Measurements from ENCODE around the gene ANKRD6.

ANKRD6 gene

GRCh38 chr6:89589297-89590025 is 156.5 kb downstream of the ANKRD6 start:
- TF ChIP-seq, protein P1, sequence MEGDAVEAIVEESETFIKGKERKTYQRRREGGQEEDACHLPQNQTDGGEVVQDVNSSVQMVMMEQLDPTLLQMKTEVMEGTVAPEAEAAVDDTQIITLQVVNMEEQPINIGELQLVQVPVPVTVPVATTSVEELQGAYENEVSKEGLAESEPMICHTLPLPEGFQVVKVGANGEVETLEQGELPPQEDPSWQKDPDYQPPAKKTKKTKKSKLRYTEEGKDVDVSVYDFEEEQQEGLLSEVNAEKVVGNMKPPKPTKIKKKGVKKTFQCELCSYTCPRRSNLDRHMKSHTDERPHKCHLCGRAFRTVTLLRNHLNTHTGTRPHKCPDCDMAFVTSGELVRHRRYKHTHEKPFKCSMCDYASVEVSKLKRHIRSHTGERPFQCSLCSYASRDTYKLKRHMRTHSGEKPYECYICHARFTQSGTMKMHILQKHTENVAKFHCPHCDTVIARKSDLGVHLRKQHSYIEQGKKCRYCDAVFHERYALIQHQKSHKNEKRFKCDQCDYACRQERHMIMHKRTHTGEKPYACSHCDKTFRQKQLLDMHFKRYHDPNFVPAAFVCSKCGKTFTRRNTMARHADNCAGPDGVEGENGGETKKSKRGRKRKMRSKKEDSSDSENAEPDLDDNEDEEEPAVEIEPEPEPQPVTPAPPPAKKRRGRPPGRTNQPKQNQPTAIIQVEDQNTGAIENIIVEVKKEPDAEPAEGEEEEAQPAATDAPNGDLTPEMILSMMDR (conservative IDR thresholded peaks at IDR 0.05) = no peak
- H3K27ac ChIP-seq = no peak overlapping the region

- TF ChIP-seq, protein P1 (conservative IDR thresholded peaks at IDR 0.05) = no peak
- H3K27ac ChIP-seq = no peak overlapping the region
Measured at GRCh38 chr6:89590133-89590532, 157.2 kb downstream of the ANKRD6 start.

- TF ChIP-seq, protein P1 (conservative IDR thresholded peaks at IDR 0.05) = no peak
- no peak overlapping the region for H3K27ac ChIP-seq
Measured at GRCh38 chr6:89591745-89592144, 158.8 kb downstream of the ANKRD6 start.

GRCh38 chr6:89596056-89596455 is 163.1 kb downstream of the ANKRD6 start:
- TF ChIP-seq, protein P1 (conservative IDR thresholded peaks at IDR 0.05) = no peak
- H3K27ac ChIP-seq = no peak overlapping the region

DNA sequence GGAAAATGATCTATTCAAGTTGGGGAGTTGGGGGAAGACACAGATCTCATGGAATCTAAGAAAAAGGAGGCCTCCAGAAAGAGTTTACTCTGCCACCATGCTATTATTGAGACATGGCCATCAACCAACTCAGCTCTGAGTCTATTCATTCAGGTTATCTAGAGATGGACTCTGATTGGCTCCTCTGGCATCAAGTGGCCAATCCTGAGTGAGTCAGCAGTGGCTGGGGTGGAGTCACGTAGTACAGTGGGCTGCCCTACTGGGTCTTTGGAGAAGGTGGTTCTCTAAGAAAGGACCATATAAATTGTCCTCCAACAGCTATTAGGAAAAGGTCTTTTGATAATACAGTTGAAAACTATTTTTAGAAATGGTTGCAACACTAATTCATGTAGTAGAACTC is 163.5 kb downstream of the ANKRD6 start:
- H3K27ac ChIP-seq = no peak overlapping the region
- TF ChIP-seq, protein P1 (conservative IDR thresholded peaks at IDR 0.05) = no peak

DNA sequence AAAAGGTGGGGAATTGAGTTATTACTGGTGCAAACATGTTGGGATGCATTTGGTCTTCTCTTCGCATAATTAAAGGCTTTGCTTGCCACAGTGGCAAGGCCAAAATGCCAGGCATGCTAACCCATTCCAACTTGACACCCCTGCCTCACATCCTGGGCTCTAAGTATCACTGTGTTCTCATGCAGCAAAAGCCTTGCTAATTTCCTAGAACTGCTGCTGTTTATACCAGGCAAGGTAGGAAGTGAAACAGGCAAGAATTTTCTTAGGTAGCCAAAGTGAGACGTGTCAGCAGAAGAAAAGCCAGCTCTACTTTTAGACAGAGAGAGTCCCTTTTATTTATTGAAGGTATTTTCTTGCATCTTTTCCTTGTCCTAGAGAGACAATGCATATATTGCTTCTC is 164.4 kb downstream of the ANKRD6 start:
- TF ChIP-seq, protein P1 (conservative IDR thresholded peaks at IDR 0.05) = no peak
- peak overlapping the region; percentile 36; the same call in 1 of the 2 replicates for H3K27ac ChIP-seq

DNA sequence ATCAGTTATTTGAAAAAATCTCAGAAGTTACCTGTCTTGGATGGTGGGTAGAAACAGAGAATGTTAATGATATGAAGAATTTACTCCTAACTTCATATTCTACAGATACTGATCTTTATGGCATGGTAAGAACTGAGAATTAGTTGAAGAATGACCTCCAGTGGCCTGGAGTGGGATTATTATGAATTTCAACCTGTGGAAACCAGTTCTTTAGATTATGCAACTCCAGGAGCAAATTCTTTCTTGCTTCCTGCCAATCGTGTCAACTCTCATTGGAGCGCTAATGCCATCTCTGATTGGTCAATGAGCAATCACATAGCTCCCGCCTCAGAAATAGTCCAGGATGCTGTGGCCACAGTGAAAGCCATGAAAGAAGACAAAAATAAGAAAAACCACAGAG is 165.0 kb downstream of the ANKRD6 start:
- TF ChIP-seq, protein P1 (conservative IDR thresholded peaks at IDR 0.05) = peak; percentile 69

More for the DNA sequence above, 165.0 kb downstream of the ANKRD6 start:
- H3K27ac ChIP-seq = peak overlapping the region; percentile 36; the same call in 1 of the 2 replicates
